B cell (primary cell): ENCODE data around the gene UBXN10. TPM values are rescaled to one million over a fixed set of nuclear protein-coding genes. Genes with fewer than 3 reads are reported as not detected.

Source experiments
- ATAC-seq: fragments of 200-7000 bp; cut with Tn5 transposase; one replicate; pipeline ENCODE4 v1.10.0; 2021; ENCODE audit warnings: low read depth, mild to moderate bottlenecking, moderate number of reproducible peaks, moderate library complexity
- CTCF ChIA-PET: fragments of 350-600 bp; sonication (Branson Sonifier 250); formaldehyde crosslinking; loops from one replicate; lab custom pipeline; 2021; ENCODE audit warnings: antibody characterized with exemption, inconsistent platforms; lab: Charles Lee
- POLR2A ChIA-PET: fragments of 350-600 bp; sonication (Branson Sonifier 250); formaldehyde crosslinking; loops from one replicate; lab custom pipeline; 2021; ENCODE audit warnings: antibody characterized with exemption; lab: Charles Lee
- DNase-seq: peaks from one replicate; pipeline ENCODE4 v3.0.0; 2013
- H2AFZ ChIP-seq: 2 replicates; pipeline ENCODE4 v1.6.1; 2012; ENCODE audit warnings: mild to moderate bottlenecking, low read depth, low read length; ENCODE audit not compliant: insufficient read depth, poor library complexity, severe bottlenecking
- H3K27ac ChIP-seq, 2 donors: 1 replicate in 1 of 2; 2 replicates in 1 of 2; pipeline ENCODE4 v1.5.1; 2012 to 2013; ENCODE audit warnings: low read length in 2 of 2, mild to moderate bottlenecking in 2 of 2, moderate library complexity in 1 of 2
- H3K27me3 ChIP-seq, 4 experiments: fragments of 200-600 bp in 1 of 4; sonication (generic) in 1 of 4; replicated peaks in 1 of 4; 1 replicate in 2 of 4; 2 replicates in 2 of 4; pipeline versions ENCODE4 v1.6.1 to v1.7.0; 2013 to 2016; ENCODE audit warnings: low read length in 3 of 4, mild to moderate bottlenecking in 2 of 4, mixed read lengths in 1 of 4, moderate library complexity in 1 of 4; ENCODE audit not compliant: insufficient read depth in 4 of 4, control insufficient read depth in 3 of 4; ENCODE audit errors: control extremely low read depth in 1 of 4
- H3K36me3 ChIP-seq, 2 experiments: replicated peaks in 1 of 2; 1 replicate in 1 of 2; 2 replicates in 1 of 2; pipeline versions ENCODE4 v1.6.1 to v1.7.1; 2013; ENCODE audit warnings: low read length in 1 of 2; ENCODE audit not compliant: insufficient read depth in 2 of 2, control insufficient read depth in 1 of 2; ENCODE audit errors: control extremely low read depth in 1 of 2, extremely low read depth in 1 of 2
- H3K4me1 ChIP-seq, 2 donors: fragments of 200-600 bp in 1 of 2; sonication (generic) in 1 of 2; 1 replicate in 1 of 2; 2 replicates in 1 of 2; pipeline versions ENCODE4 v1.5.1 to v1.6.1; 2013 to 2017; ENCODE audit warnings: low read length in 2 of 2; ENCODE audit not compliant: control insufficient read depth in 2 of 2, insufficient read depth in 2 of 2
- H3K4me2 ChIP-seq: replicated peaks from 2 replicates; pipeline ENCODE3; 2012; ENCODE audit warnings: mild to moderate bottlenecking, low read depth, low read length; ENCODE audit not compliant: poor library complexity, severe bottlenecking
- H3K4me3 ChIP-seq, 5 experiments: fragments of 200-600 bp in 1 of 5; sonication (generic) in 1 of 5; 1 replicate in 3 of 5; 2 replicates in 2 of 5; pipeline versions ENCODE4 v1.5.1 to v1.7.0; 2011 to 2016; ENCODE audit warnings: low read length in 4 of 5, mild to moderate bottlenecking in 4 of 5, low read depth in 2 of 5, control low read depth in 1 of 5, moderate library complexity in 1 of 5; ENCODE audit not compliant: insufficient read depth in 1 of 5; ENCODE audit errors: control extremely low read depth in 1 of 5, extremely low read depth in 1 of 5
- H3K79me2 ChIP-seq: fragments of 200-600 bp; sonication (generic); one replicate; pipeline ENCODE4 v1.6.0; 2016; ENCODE audit warnings: low read length; ENCODE audit not compliant: control insufficient read depth, insufficient read depth
- H3K9ac ChIP-seq: fragments of 200-600 bp; sonication (generic); 2 replicates; pipeline ENCODE4 v1.6.1; 2017; ENCODE audit warnings: mild to moderate bottlenecking, low read length, moderate library complexity
- H3K9me3 ChIP-seq, 3 donors: one replicate each; pipeline versions ENCODE4 v1.6.1 to v1.7.1; 2013; ENCODE audit warnings: low read length in 2 of 3; ENCODE audit not compliant: control insufficient read depth in 2 of 3, insufficient read depth in 1 of 3; ENCODE audit errors: control extremely low read depth in 1 of 3
- H4K20me1 ChIP-seq: 2 replicates; pipeline ENCODE4 v1.6.0; 2012; ENCODE audit warnings: mild to moderate bottlenecking, low read length; ENCODE audit not compliant: insufficient read depth, control insufficient read depth, poor library complexity, severe bottlenecking
- H3K27ac Mint-ChIP-seq: one replicate; pipeline ENCODE4 v1.8.0; 2021; ENCODE audit warnings: mixed read lengths
- H3K27me3 Mint-ChIP-seq: one replicate; pipeline ENCODE4 v1.8.0; 2021; ENCODE audit warnings: mixed read lengths
- H3K4me1 Mint-ChIP-seq: one replicate; pipeline ENCODE4 v1.8.0; 2021; ENCODE audit warnings: mixed read lengths
- H3K4me3 Mint-ChIP-seq: one replicate; pipeline ENCODE4 v1.8.0; 2021; ENCODE audit warnings: mixed read lengths
- H3K9me3 Mint-ChIP-seq: one replicate; pipeline ENCODE4 v1.8.0; 2022; ENCODE audit warnings: mixed read lengths; ENCODE audit not compliant: insufficient read depth
- CTCF ChIP-seq: fragments of 200-600 bp; IDR thresholded peaks from one replicate; pipeline ENCODE4 v1.8.0; 2022; ENCODE audit warnings: antibody characterized with exemption, mild to moderate bottlenecking
- EZH2 ChIP-seq: IDR thresholded peaks from 2 replicates; pipeline ENCODE4 v1.6.1; 2012; ENCODE audit warnings: borderline replicate concordance, low read depth, mild to moderate bottlenecking, moderate library complexity, low read length; ENCODE audit not compliant: insufficient read depth, poor library complexity, severe bottlenecking
- WGBS: methylation state at CpG from one replicate; pipeline ENCODE4 v1.1.5; 2013; ENCODE audit warnings: missing lambda C conversion rate; ENCODE audit not compliant: insufficient coverage; 5-methylcytosine and 5-hydroxymethylcytosine counted together
- intact Hi-C: fragments of 100-400 bp; cut with micrococcal nuclease; formaldehyde crosslinking; loops from one replicate; pipeline ENCODE4 v1.10.0; 2022
- polyA plus RNA-seq: library from polyadenylated mRNA; depleted of rRNA; stranded (reverse); fragments of >200 nt; gene quantifications from 2 replicates; pipeline ENCODE4 v1.2.3, GENCODE V29; 2012
- total RNA-seq, 2 donors: library from RNA; stranded (reverse); fragments of 120-200 nt in 1 of 2; gene quantifications; 1 replicate in 1 of 2; 2 replicates in 1 of 2; pipeline versions ENCODE4 v1.2.3 to v1.2.4, GENCODE V29; 2013 to 2022

Gene UBXN10
- total and polyA plus RNA-seq, 2 donors (not counting 1 experiment from before 2014, with no cell fraction given): 0.07 to 0.25 TPM

- Mint-ChIP-seq H3K27ac (no peak overlapping the region), H3K4me3 (no peak overlapping the region), H3K9me3 (peaks cover 2% of the 10 kb centered on the region), H3K27me3 (peaks cover 27% of the 10 kb centered on the region), H3K4me1 (peaks cover 16% of the 10 kb centered on the region)
- ATAC-seq (no peak), DNase-seq (no peak)
- POLR2A ChIA-PET: no interaction called here
- Histone ChIP-seq H3K9ac (no peak overlapping the region), H3K4me1 (peaks cover 8 to 9% of the 10 kb centered on the region in 2 donors), H3K4me3 (no peak overlapping the region), H3K79me2 (no peaks in the 10 kb centered on the region), H2AFZ (no peak overlapping the region), H3K9me3 (peaks cover 1 to 14% (median 7%) of the 10 kb centered on the region in 3 donors), H4K20me1 (no peaks in the 10 kb centered on the region), H3K27ac (no peak overlapping the region), H3K36me3 (no peaks in the 10 kb centered on the region), H3K4me2 (no peak overlapping the region), H3K27me3 (peaks cover 0 to 18% (median 0%) of the 10 kb centered on the region in 4 experiments)
- 100% methylated on average over 1 of the region's 3 CpGs for WGBS
- CTCF ChIA-PET: interaction anchor here (1.2 to 5.4 kb wide), 3 partner anchors 14 to 263 kb away, joined by 3 to 32 read pairs (median 3); no protein-coding TSS in a partner anchor
- TF ChIP-seq CTCF (no peak), EZH2 (no peak)
- intact Hi-C loops: no loop called here
Measured at GRCh38 chr1:20180844-20181207, 5.1 kb upstream of the UBXN10 start.

GRCh38 chr1:20182415-20182814, 3.5 kb upstream of the UBXN10 start:
- no peaks in the 10 kb centered on the region for H3K36me3 ChIP-seq
- peaks cover 1 to 14% (median 7%) of the 10 kb centered on the region in 3 donors for H3K9me3 ChIP-seq
- H3K4me1 Mint-ChIP-seq: peaks cover 21% of the 10 kb centered on the region
- H2AFZ ChIP-seq: no peak overlapping the region
- H3K4me3 ChIP-seq: no peak overlapping the region
- ATAC-seq (no peak), DNase-seq (no peak)
- H3K27me3 Mint-ChIP-seq: peaks cover 36% of the 10 kb centered on the region
- peaks cover 2% of the 10 kb centered on the region for H3K9me3 Mint-ChIP-seq
- H3K9ac ChIP-seq: no peak overlapping the region
- no peak overlapping the region for H3K4me3 Mint-ChIP-seq
- intact Hi-C loops: no loop called here
- no peak overlapping the region for H3K27ac Mint-ChIP-seq
- no peaks in the 10 kb centered on the region for H3K79me2 ChIP-seq
- TF ChIP-seq EZH2 (no peak), CTCF (no peak)
- H3K4me2 ChIP-seq: no peak overlapping the region
- ChIA-PET CTCF (interaction anchor here (1.3 to 5.4 kb wide), 2 partner anchors 12 to 31 kb away, joined by 4 to 32 read pairs; no protein-coding TSS in a partner anchor), POLR2A (no interaction called here)
- H3K27me3 ChIP-seq: peaks cover 0 to 30% (median 5%) of the 10 kb centered on the region in 4 experiments
- H3K27ac ChIP-seq: no peak overlapping the region
- no peaks in the 10 kb centered on the region for H4K20me1 ChIP-seq
- H3K4me1 ChIP-seq: peaks cover 19 to 21% of the 10 kb centered on the region in 2 donors
